GM12875 (cell line): ENCODE results near the gene SLC6A16.

Experiments used
- H3K4me3 ChIP-seq: one replicate; pipeline ENCODE4 v1.5.1; 2011; ENCODE audit warnings: low read depth, low read length, control low read depth
- CTCF ChIP-seq: IDR thresholded peaks from 2 replicates; pipeline ENCODE4 v1.5.1; 2011; ENCODE audit warnings: low read depth, mild to moderate bottlenecking, control low read depth, inconsistent platforms, low read length, moderate library complexity, borderline replicate concordance; ENCODE audit not compliant: insufficient read depth

Gene SLC6A16

GRCh38 chr19:49249933-49250332, 75.1 kb downstream of the SLC6A16 start:
- TF ChIP-seq CTCF = no peak
- H3K4me3 ChIP-seq = no peak overlapping the region

- no peak overlapping the region for H3K4me3 ChIP-seq
- no peak for TF ChIP-seq CTCF
Measured at GRCh38 chr19:49247676-49248075, 77.3 kb downstream of the SLC6A16 start.

GRCh38 chr19:49244256-49244655, 80.7 kb downstream of the SLC6A16 start:
- TF ChIP-seq CTCF = no peak
- no peak overlapping the region for H3K4me3 ChIP-seq

GRCh38 chr19:49243726-49244125, 81.3 kb downstream of the SLC6A16 start:
- no peak for TF ChIP-seq CTCF
- no peak overlapping the region for H3K4me3 ChIP-seq

GRCh38 chr19:49243129-49243528, 81.9 kb downstream of the SLC6A16 start:
- no peak overlapping the region for H3K4me3 ChIP-seq
- TF ChIP-seq CTCF = no peak

- no peak for TF ChIP-seq CTCF
- H3K4me3 ChIP-seq = no peak overlapping the region
Measured at GRCh38 chr19:49241769-49242168, 83.2 kb downstream of the SLC6A16 start.
